GM13977 (cell line): ENCODE data around the gene ALS2CL.

Experiments
- DNase-seq: peaks from one replicate; pipeline ENCODE4 v3.0.0; 2012; ENCODE audit warnings: low spot score
- in situ Hi-C: fragments of 300-500 bp; cut with MboI; formaldehyde crosslinking; loops from one replicate; pipeline ENCODE4 v1.12.0; 2022; ENCODE audit warnings: low sequenced_read_pairs, low pct_unique_long_range_greater_than_20kb, mixed read lengths, inconsistent platforms; ENCODE audit not compliant: unreplicated experiment
- TF ChIP-seq, protein P1 (sequence below): IDR thresholded peaks from 2 replicates; pipeline ENCODE4 v1.5.1; 2012; ENCODE audit warnings: mild to moderate bottlenecking, control low read depth; ENCODE audit not compliant: insufficient read depth; ENCODE audit errors: extremely low read depth, missing control alignments

ALS2CL gene

DNA sequence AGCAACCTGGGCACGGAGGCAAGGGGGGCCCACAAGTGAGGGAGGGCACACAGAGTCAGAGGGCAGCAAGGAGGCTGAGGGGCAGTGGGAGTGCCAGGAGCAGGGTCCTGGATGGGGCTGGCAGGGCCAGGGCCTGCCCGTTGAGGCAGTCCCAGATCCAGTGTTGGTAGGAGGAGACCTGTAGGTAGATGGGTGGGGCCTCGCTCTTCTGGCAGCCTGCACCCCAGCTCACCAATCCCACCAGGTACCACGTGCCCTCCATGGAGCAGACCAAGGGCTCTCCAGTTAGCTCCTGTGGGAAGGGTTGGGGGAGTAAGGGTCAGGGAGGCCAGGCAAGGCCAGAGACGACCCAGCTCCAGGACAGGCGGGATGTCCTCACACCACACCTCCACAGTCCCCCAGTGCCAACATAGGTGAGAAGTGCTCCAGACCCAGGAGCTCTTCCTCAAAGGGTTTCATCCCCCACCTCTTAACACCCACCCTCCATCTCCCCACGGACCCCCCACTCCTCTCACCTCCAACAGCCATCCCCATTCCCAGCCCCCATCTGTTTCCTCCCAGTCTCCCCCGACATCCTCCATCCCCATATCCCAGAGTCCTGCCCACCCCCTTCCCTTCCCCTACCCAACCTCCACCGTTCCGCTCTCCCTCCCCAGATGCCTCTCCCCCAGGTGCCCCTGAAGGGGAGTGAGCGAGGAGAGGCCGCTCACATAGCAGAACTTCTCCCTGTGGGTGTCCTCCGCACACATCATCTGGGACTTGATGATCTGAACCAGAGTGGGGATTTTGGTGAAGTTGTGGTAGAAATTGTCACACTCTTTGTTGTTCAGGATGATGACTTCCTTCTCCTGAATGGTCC is 18.9 kb upstream of the ALS2CL start:
- in situ Hi-C loops: loop anchor here (10.0 kb wide), 2 partner anchors 182 to 652 kb away; no protein-coding TSS in a partner anchor

DNA sequence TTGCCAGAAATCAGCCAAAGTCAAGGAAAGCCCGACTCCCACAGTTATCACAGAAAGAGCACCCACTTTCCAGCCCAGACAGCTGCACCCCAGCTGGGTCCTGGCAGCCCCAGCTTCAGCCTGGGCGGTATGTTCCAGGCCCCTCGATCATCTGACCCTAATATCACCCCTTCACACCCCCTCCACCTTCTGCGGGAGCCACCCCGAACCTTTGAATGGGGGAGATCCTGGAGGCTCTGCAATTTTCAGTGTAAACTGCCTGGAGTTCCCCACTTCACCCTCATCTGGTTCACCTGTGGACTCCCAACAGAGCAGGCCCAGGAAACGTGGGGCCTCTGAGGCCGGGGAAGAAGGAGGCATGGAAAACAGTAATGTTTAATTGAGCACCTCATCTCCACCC is 18.3 kb upstream of the ALS2CL start:
- no peak for DNase-seq
- in situ Hi-C loops: loop anchor here (10.0 kb wide), 2 partner anchors 183 to 653 kb away; no protein-coding TSS in a partner anchor
- TF ChIP-seq, protein P1, sequence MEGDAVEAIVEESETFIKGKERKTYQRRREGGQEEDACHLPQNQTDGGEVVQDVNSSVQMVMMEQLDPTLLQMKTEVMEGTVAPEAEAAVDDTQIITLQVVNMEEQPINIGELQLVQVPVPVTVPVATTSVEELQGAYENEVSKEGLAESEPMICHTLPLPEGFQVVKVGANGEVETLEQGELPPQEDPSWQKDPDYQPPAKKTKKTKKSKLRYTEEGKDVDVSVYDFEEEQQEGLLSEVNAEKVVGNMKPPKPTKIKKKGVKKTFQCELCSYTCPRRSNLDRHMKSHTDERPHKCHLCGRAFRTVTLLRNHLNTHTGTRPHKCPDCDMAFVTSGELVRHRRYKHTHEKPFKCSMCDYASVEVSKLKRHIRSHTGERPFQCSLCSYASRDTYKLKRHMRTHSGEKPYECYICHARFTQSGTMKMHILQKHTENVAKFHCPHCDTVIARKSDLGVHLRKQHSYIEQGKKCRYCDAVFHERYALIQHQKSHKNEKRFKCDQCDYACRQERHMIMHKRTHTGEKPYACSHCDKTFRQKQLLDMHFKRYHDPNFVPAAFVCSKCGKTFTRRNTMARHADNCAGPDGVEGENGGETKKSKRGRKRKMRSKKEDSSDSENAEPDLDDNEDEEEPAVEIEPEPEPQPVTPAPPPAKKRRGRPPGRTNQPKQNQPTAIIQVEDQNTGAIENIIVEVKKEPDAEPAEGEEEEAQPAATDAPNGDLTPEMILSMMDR: no peak

More for the DNA sequence above, 18.9 kb upstream of the ALS2CL start:
- TF ChIP-seq, protein P1: no peak
- DNase-seq: no peak

DNA sequence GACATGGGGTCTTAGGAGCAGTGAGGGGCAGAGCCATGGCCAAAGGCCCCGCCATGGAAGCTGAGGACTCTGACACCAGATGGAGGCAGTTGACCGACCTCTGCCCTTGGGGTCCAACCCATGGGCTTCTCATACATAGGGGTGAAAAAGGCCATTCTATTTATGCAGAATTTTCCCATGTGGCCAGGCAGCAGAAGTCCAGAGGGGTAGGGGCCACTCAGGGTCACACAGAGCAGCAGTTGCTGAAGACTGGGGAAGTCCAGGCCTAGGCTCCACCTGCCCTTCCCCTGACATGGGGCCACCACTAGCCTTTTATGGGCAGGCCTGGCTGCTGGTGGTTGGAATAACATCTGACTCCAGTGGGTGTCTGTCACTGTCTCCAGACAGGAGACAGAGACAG is 17.8 kb upstream of the ALS2CL start:
- TF ChIP-seq, protein P1: no peak
- no peak for DNase-seq
- in situ Hi-C loops: loop anchor here (10.0 kb wide), 2 partner anchors 183 to 653 kb away; no protein-coding TSS in a partner anchor

DNA sequence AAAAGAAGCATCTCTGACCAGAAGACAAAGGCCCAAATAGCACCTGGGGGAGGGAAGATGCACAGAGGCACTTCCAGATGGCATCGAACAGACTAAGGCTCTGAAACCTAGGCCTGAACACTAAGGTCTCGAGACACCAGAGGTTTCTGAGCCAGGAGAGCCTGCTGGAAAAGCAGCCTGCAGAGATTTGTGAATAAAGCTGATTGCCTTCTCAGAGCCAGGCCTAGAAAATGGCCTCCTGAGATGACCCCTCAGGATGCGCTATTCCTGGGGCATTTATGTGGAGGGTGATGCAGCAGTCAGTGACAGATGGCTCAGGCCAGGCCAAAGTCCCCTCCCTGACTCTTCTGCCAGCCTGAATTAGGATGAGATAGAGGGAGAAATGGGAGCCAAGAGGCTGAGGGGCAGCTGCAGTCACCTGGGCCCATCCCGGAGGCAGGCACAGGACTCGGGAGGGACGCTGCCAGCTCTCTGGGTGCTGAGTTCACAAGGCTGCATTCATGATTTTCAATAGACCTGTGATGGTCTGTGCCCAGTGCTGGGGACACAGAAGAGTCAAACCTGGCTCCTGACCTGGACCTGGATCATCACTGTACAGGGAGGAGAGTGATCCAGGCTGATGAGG is 17.3 kb upstream of the ALS2CL start:
- TF ChIP-seq, protein P1: no peak
- no peak for DNase-seq
- in situ Hi-C loops: loop anchor here (10.0 kb wide), 2 partner anchors 184 to 654 kb away; no protein-coding TSS in a partner anchor

DNA sequence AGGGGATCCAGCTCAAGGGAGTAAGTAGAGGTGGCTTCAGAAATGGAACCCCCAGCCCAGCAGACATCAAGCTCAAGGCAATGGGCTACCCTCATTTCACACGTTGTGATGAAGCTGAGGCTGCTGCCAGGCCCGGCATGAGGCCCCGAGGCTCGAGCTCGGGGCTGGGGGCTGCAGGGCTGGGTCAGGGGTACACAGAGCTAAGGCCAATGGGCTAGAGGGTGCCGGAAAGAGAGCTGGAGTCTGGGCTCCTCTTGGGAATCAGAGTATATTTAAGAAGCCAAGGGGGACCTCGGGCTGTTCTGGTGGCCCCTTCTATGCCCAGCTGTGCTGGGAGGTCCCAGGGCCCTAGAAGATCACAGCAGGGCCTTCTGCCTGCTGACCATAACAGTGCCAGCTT is 16.8 kb upstream of the ALS2CL start:
- DNase-seq: no peak
- in situ Hi-C loops: loop anchor here (10.0 kb wide), 2 partner anchors 185 to 655 kb away; no protein-coding TSS in a partner anchor
- TF ChIP-seq, protein P1: no peak

DNA sequence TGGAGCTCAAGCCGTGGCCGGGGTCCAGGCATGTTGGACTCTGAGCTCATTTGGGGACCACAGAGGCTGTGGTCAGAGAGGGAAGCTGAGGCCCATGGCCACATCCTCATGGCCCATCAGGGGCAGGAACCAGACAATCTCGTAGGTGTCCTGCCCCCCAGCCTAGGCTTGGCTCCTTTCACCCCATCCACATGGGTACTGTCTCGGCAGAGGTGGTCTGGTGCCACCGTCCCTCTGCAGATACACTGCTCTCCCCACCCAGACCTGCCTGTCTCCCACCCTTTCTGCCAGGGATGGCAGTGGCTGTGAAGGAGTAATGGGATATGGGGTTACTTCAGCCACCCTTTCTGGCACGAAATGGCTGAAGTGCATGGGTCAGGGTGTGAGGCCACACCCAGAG is 16.2 kb upstream of the ALS2CL start:
- TF ChIP-seq, protein P1: no peak
- no peak for DNase-seq
- in situ Hi-C loops: loop anchor here (10.0 kb wide), 2 partner anchors 185 to 655 kb away; no protein-coding TSS in a partner anchor
